GM19372 (cell line): ENCODE data around the gene POLR1D.

Experiments used
- ATAC-seq: cut with Tn5 transposase; IDR thresholded peaks from one replicate; pipeline ENCODE4 v1.9.1; 2021; ENCODE audit warnings: mild to moderate bottlenecking, low read depth, moderate library complexity; ENCODE audit not compliant: unreplicated experiment

Gene POLR1D

GRCh38 chr13:27621366-27622101 lies at the start of gene POLR1D:
POLR1D (plus strand) TSS chr13:27621892; CDS start chr13:27621984, 92 bp downstream.
- peak; percentile 58 for ATAC-seq

GRCh38 chr13:27572234-27572901 lies 49.3 kb upstream of the POLR1D start:
- ATAC-seq, result no peak

GRCh38 chr13:27573265-27573664 lies 48.4 kb upstream of the POLR1D start:
- no peak for ATAC-seq

- no peak for ATAC-seq
Measured at GRCh38 chr13:27574661-27575060, 47.0 kb upstream of the POLR1D start.

- ATAC-seq, result no peak
Measured at GRCh38 chr13:27578121-27579030, 43.3 kb upstream of the POLR1D start.

GRCh38 chr13:27583645-27584044 lies 38.0 kb upstream of the POLR1D start:
- ATAC-seq, result no peak

GRCh38 chr13:27587095-27587746 lies 34.5 kb upstream of the POLR1D start:
- no peak for ATAC-seq

- no peak for ATAC-seq
Measured at GRCh38 chr13:27588405-27588804, 33.3 kb upstream of the POLR1D start.

- no peak for ATAC-seq
Measured at GRCh38 chr13:27592865-27593264, 28.8 kb upstream of the POLR1D start.

GRCh38 chr13:27593267-27593666 lies 28.4 kb upstream of the POLR1D start:
- no peak for ATAC-seq

GRCh38 chr13:27595055-27595811 lies 26.5 kb upstream of the POLR1D start:
- ATAC-seq, result no peak

- no peak for ATAC-seq
Measured at GRCh38 chr13:27599096-27599495, 22.6 kb upstream of the POLR1D start.

- no peak for ATAC-seq
Measured at GRCh38 chr13:27599845-27600553, 21.7 kb upstream of the POLR1D start.

GRCh38 chr13:27600711-27601110 lies 21.0 kb upstream of the POLR1D start:
- ATAC-seq, result no peak

- ATAC-seq, result no peak
Measured at GRCh38 chr13:27601208-27601607, 20.5 kb upstream of the POLR1D start.

- no peak for ATAC-seq
Measured at GRCh38 chr13:27601803-27602202, 19.9 kb upstream of the POLR1D start.

GRCh38 chr13:27605099-27605498 lies 16.6 kb upstream of the POLR1D start:
- ATAC-seq, result no peak

GRCh38 chr13:27605610-27606200 lies 16.0 kb upstream of the POLR1D start:
- ATAC-seq, result no peak

- no peak for ATAC-seq
Measured at GRCh38 chr13:27607125-27607524, 14.6 kb upstream of the POLR1D start.
